ENCODE results near the gene PRDM8. TPM values are rescaled to one million over a fixed set of nuclear protein-coding genes. Genes with fewer than 3 reads are reported as not detected.

The PRDM8 gene
- total and polyA plus RNA-seq, 2 of the 4 experiments (the other 2 are of a cell fraction), result 5.7 to 15.8 TPM

- Histone ChIP-seq H3K4me1 (ENCODE audit: control insufficient read depth, insufficient read depth, low read length) (peaks cover 2% of the 10 kb centered on the region; the same call in 1 of the 2 replicates), H3K36me3 (ENCODE audit: control insufficient read depth, insufficient read depth, low read length) (no peaks in the 10 kb centered on the region), H4K8ac (ENCODE audit: low read depth in 2 of 2, low read length in 2 of 2) (no peak overlapping the region), H2BK20ac (ENCODE audit: low read depth, low read length) (no peak overlapping the region), H3K4me2 (ENCODE audit: low read depth, low read length) (no peak overlapping the region), H3K79me1 (ENCODE audit: low read depth in 1 of 2, low read length in 2 of 2) (no peaks in the 10 kb centered on the region), H3K27ac (ENCODE audit: insufficient read depth, low read length) (no peak overlapping the region), H3K27me3 (ENCODE audit: control insufficient read depth, insufficient read depth, low read length) (no peaks in the 10 kb centered on the region), H2AK9ac (replicated peaks; ENCODE audit: low read depth, low read length, poor library complexity) (no peak overlapping the region), H3K56ac (ENCODE audit: extremely low read depth, insufficient read depth, low read length) (no peak overlapping the region), H2BK15ac (ENCODE audit: low read depth, low read length) (no peak overlapping the region), H4K5ac (ENCODE audit: low read depth, low read length) (no peak overlapping the region), H2BK5ac (ENCODE audit: low read depth, low read length, poor library complexity, severe bottlenecking) (no peak overlapping the region), H2BK120ac (ENCODE audit: low read depth, low read length) (no peak overlapping the region), H3K23ac (ENCODE audit: low read depth, low read length) (no peak overlapping the region), H3K18ac (ENCODE audit: low read depth, low read length) (no peak overlapping the region), H3K14ac (replicated peaks; ENCODE audit: low read depth, low read length) (no peak overlapping the region), H2AK5ac (ENCODE audit: low read depth, low read length) (no peak overlapping the region), H3K9me1 (ENCODE audit: insufficient read depth, low read length) (peaks cover 4% of the 10 kb centered on the region), H4K91ac (ENCODE audit: insufficient read depth, low read depth, low read length) (no peak overlapping the region), H3K4ac (ENCODE audit: low read depth, low read length) (peak overlapping the region; percentile 6; the same call in 1 of the 2 replicates), H3K9ac (ENCODE audit: low read depth, low read length) (no peak overlapping the region), H3K9me3 (ENCODE audit: control insufficient read depth, insufficient read depth, low read length) (no peaks in the 10 kb centered on the region), H4K20me1 (ENCODE audit: insufficient read depth, low read length) (no peaks in the 10 kb centered on the region), H2AFZ (replicated peaks; ENCODE audit: low read length, poor library complexity) (no peak overlapping the region), H3K4me3 (ENCODE audit: insufficient read depth, low read depth, low read length) (no peak overlapping the region)
- no TSS peak for BruUV-seq (replicated peaks)
- ChIA-PET CTCF (interaction anchor here (0.7 kb wide), 1 partner anchor 17 kb away, joined by 6 read pairs; no protein-coding TSS in a partner anchor), POLR2A (ENCODE audit: unreplicated experiment) (no interaction called here)
- TF ChIP-seq CHD1 (IDR thresholded peaks at IDR 0.05; ENCODE audit: low read depth, low read length) (no peak), SMC3 (IDR thresholded peaks at IDR 0.05; ENCODE audit: low read depth, low read length) (no peak), BHLHE40 (IDR thresholded peaks at IDR 0.05; ENCODE audit: low read depth, low read length) (no peak), NFE2L2 (IDR thresholded peaks at IDR 0.05; ENCODE audit: low read depth, low read length) (no peak), MAZ (IDR thresholded peaks at IDR 0.05; ENCODE audit: borderline replicate concordance, low read depth, low read length) (no peak), POLR2A (IDR thresholded peaks at IDR 0.05; ENCODE audit: low read depth, low read length) (no peak), FOS (IDR thresholded peaks at IDR 0.05; ENCODE audit: low read depth, low read length) (no peak)
- intact Hi-C loops (cut with micrococcal nuclease), result loop anchor here (5.0 kb wide), 1 partner anchor 34 kb away; no protein-coding TSS in a partner anchor
- ATAC-seq (ENCODE audit: low read depth) (peak; percentile 84), DNase-seq (peak; percentile 62)
- WGBS, 2 experiments (ENCODE audit: extremely low coverage in 2 of 2, insufficient read length in 1 of 2), result 0% methylated on average over 1 of the region's 1 CpG; no CpG with 5 or more reads in 1 of the 2 experiments
- dilution Hi-C loops (cut with HindIII; ENCODE audit: low sequenced_read_pairs, unreplicated experiment), result no loop called here
- in situ Hi-C loops (cut with MboI; ENCODE audit: low sequenced_read_pairs), result no loop called here
Measured at GRCh38 chr4:80171251-80171650, 26.1 kb upstream of the PRDM8 start.
